DOHH2 (cell line): Measurements from ENCODE around the gene B4GALNT3.

Experiments
- H3F3A ChIP-seq: fragments of 200-600 bp; sonication (generic), shearing (Covaris generic); 2 replicates; pipeline ENCODE4 v1.6.0; 2016; ENCODE audit warnings: antibody characterized with exemption, mild to moderate bottlenecking; ENCODE audit not compliant: control insufficient read depth, insufficient read depth
- H3K27ac ChIP-seq: fragments of 200-600 bp; sonication (generic); 2 replicates; pipeline ENCODE4 v1.5.1; 2014; ENCODE audit warnings: low read depth, mild to moderate bottlenecking, low read length, moderate library complexity
- H3K27me3 ChIP-seq: fragments of 200-600 bp; sonication (generic); 2 replicates; pipeline ENCODE4 v1.6.1; 2014; ENCODE audit warnings: mild to moderate bottlenecking, low read length, mixed read lengths; ENCODE audit not compliant: control insufficient read depth
- H3K36me3 ChIP-seq: fragments of 200-600 bp; sonication (generic); 2 replicates; pipeline ENCODE4 v1.6.1; 2014; ENCODE audit warnings: mild to moderate bottlenecking, low read length, moderate library complexity, mixed read lengths; ENCODE audit not compliant: control insufficient read depth
- H3K4me1 ChIP-seq: fragments of 200-600 bp; sonication (generic); 2 replicates; pipeline ENCODE4 v1.6.1; 2014; ENCODE audit warnings: mild to moderate bottlenecking, low read length, mixed read lengths; ENCODE audit not compliant: control insufficient read depth
- H3K4me2 ChIP-seq: fragments of 200-600 bp; sonication (generic); 2 replicates; pipeline ENCODE4 v1.6.0; 2014; ENCODE audit warnings: mild to moderate bottlenecking, low read length, moderate library complexity
- H3K4me3 ChIP-seq: fragments of 200-600 bp; sonication (generic); 2 replicates; pipeline ENCODE4 v1.5.1; 2014; ENCODE audit warnings: mild to moderate bottlenecking, low read length, mixed read lengths
- H3K79me2 ChIP-seq: fragments of 200-600 bp; sonication (generic); 2 replicates; pipeline ENCODE4 v1.6.1; 2014; ENCODE audit warnings: mild to moderate bottlenecking, low read length, mixed read lengths; ENCODE audit not compliant: control insufficient read depth
- H3K9me2 ChIP-seq: fragments of 200-600 bp; sonication (generic); replicated peaks from 2 replicates; pipeline ENCODE4 v1.6.1; 2014; ENCODE audit warnings: mild to moderate bottlenecking, low read length, mixed read lengths; ENCODE audit not compliant: control insufficient read depth
- H3K9me3 ChIP-seq: fragments of 200-600 bp; sonication (generic); 2 replicates; pipeline ENCODE4 v1.6.1; 2014; ENCODE audit warnings: antibody characterized with exemption, low read length, mixed read lengths; ENCODE audit not compliant: control insufficient read depth, insufficient read depth
- H4K20me1 ChIP-seq: fragments of 200-600 bp; sonication (generic); 2 replicates; pipeline ENCODE4 v1.6.0; 2014; ENCODE audit warnings: low read depth, mild to moderate bottlenecking, antibody characterized with exemption, low read length, moderate library complexity; ENCODE audit not compliant: control insufficient read depth, insufficient read depth
- EZH2phosphoT487 ChIP-seq: fragments of 200-600 bp; sonication (generic); IDR thresholded peaks from 2 replicates; pipeline ENCODE4 v1.6.1; 2017; ENCODE audit warnings: borderline replicate concordance, mild to moderate bottlenecking, antibody characterized with exemption, low read length, moderate library complexity, mixed read lengths
- TF ChIP-seq, protein P1 (sequence below): fragments of 200-600 bp; sonication (generic); IDR thresholded peaks from one replicate; pipeline ENCODE4 v1.5.1; 2014; ENCODE audit warnings: antibody characterized with exemption, mild to moderate bottlenecking, low read depth, low read length; ENCODE audit not compliant: poor library complexity, severe bottlenecking

B4GALNT3 gene

DNA sequence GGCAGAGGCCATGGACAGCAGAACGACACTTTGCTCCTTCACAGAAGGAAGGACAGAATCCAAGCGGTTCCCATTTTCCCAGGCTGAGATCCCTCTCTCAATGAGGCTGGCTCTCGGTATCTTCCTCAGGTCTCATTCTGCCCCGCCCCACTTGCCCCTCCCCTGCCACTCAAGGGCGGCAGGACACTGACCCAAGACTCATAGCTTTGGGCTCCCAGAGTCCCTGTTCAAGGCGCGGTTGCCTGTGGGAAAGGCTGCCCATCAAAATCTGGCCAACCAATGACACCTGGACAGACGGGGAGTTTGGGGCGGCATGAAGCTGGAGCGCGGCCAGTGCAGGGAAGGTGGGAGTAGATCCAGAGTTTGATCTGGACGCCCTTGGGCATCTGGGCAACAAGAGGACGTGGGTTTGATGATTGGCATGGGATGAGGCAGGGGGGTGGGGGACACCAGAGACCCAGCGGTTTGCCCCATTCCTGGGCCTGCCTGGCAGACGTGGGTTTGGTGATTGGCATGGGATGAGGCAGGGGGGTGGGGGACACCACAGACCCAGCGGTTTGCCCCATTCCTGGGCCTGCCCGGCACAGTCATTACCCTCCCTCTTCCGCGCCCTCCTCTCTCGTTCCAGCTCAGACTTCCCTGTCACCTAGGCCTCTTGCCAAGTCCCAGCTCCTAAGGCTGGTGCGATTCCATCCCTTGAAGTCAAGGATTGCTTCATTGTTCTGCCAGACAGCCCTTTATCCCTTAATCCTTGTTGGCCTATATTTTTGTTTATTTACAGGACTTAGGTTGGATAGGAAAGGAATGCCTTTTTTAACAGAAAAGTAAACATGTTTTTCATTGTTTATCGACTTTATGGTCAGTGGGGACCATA, 111.4 kb downstream of the B4GALNT3 start:
- no peak overlapping the region for H3K27ac ChIP-seq
- H4K20me1 ChIP-seq, result no peaks in the 10 kb centered on the region
- TF ChIP-seq EZH2phosphoT487, result no peak
- TF ChIP-seq, protein P1, sequence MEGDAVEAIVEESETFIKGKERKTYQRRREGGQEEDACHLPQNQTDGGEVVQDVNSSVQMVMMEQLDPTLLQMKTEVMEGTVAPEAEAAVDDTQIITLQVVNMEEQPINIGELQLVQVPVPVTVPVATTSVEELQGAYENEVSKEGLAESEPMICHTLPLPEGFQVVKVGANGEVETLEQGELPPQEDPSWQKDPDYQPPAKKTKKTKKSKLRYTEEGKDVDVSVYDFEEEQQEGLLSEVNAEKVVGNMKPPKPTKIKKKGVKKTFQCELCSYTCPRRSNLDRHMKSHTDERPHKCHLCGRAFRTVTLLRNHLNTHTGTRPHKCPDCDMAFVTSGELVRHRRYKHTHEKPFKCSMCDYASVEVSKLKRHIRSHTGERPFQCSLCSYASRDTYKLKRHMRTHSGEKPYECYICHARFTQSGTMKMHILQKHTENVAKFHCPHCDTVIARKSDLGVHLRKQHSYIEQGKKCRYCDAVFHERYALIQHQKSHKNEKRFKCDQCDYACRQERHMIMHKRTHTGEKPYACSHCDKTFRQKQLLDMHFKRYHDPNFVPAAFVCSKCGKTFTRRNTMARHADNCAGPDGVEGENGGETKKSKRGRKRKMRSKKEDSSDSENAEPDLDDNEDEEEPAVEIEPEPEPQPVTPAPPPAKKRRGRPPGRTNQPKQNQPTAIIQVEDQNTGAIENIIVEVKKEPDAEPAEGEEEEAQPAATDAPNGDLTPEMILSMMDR, result no peak
- H3K27me3 ChIP-seq, result no peaks in the 10 kb centered on the region
- peaks cover 18% of the 10 kb centered on the region for H3K4me1 ChIP-seq
- H3F3A ChIP-seq, result no peaks in the 10 kb centered on the region
- H3K4me3 ChIP-seq, result no peak overlapping the region
- no peaks in the 10 kb centered on the region for H3K9me3 ChIP-seq
- H3K4me2 ChIP-seq, result no peak overlapping the region
- no peaks in the 10 kb centered on the region for H3K9me2 ChIP-seq
- no peaks in the 10 kb centered on the region for H3K36me3 ChIP-seq
- no peaks in the 10 kb centered on the region for H3K79me2 ChIP-seq

DNA sequence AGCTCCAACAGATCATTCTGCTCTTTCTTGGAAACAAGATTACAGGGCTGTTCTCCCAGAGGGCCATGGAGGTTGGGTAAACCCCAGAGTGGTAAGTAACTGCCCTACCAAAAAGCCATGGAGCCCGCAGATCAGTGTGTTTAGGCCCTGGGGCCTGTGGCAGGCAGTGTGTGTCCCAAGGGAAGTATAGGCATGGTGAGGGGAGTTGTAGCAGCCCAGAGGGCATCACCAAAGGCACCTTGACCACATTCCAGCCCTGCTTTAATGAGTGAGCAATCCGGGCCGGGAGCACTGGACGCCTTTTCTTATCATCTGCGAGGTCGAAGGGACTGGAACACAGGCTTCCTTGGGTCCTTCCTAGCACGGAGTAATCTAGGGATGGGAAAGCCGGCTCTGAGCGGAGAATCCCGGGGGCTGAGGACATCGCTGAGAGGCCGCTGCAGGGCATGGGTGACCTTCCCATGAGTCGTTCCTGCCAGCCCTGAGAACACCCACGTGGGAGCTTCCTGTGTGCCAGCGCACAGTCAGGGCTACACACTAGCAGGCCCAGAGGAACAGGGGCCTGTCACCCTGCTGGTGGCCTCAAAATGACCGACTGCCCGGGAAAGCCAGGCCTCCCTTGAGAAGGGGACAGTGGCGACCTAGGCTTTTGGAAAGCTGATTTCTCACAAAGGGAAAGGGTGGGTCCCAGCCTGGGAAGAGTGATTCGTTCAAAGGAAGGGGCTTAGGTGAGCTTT, 112.2 kb downstream of the B4GALNT3 start:
- no peaks in the 10 kb centered on the region for H3K36me3 ChIP-seq
- no peaks in the 10 kb centered on the region for H3K9me3 ChIP-seq
- TF ChIP-seq, protein P1, result no peak
- no peak for TF ChIP-seq EZH2phosphoT487
- H3K27me3 ChIP-seq, result no peaks in the 10 kb centered on the region
- H3K27ac ChIP-seq, result no peak overlapping the region
- no peak overlapping the region for H3K4me2 ChIP-seq
- H4K20me1 ChIP-seq, result no peaks in the 10 kb centered on the region
- H3K9me2 ChIP-seq, result no peaks in the 10 kb centered on the region
- no peaks in the 10 kb centered on the region for H3F3A ChIP-seq
- no peak overlapping the region for H3K4me3 ChIP-seq
- peaks cover 23% of the 10 kb centered on the region for H3K4me1 ChIP-seq
- H3K79me2 ChIP-seq, result no peaks in the 10 kb centered on the region

DNA sequence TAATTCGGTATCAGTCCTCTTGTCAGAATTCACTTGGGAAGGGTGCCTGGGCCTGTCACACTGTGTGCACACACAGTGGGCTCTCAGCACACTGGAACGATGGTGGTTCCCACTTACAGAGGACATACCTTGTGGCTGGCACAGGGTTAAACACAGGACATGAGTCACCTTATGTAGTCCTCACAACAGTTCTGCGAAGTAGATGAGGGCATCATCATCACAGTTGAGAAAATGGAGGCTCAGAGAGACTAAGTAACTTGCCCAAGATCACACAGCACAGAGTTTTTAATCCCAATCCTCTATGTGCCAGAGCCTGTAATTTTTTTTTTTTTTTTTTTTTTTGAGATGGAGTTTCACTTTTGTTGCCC, 112.8 kb downstream of the B4GALNT3 start:
- H3K4me2 ChIP-seq, result no peak overlapping the region
- no peak for TF ChIP-seq EZH2phosphoT487
- TF ChIP-seq, protein P1, result no peak
- H3K4me1 ChIP-seq, result peaks cover 23% of the 10 kb centered on the region
- no peaks in the 10 kb centered on the region for H3K27me3 ChIP-seq
- no peak overlapping the region for H3K4me3 ChIP-seq
- no peaks in the 10 kb centered on the region for H3K9me2 ChIP-seq
- H3K79me2 ChIP-seq, result no peaks in the 10 kb centered on the region
- H3K36me3 ChIP-seq, result no peaks in the 10 kb centered on the region
- H3F3A ChIP-seq, result no peaks in the 10 kb centered on the region
- no peak overlapping the region for H3K27ac ChIP-seq
- no peaks in the 10 kb centered on the region for H4K20me1 ChIP-seq
- no peaks in the 10 kb centered on the region for H3K9me3 ChIP-seq
